Loucy (cell line): Measurements from ENCODE around the gene CAP2.

Experiments
- CTCF ChIP-seq: fragments of 200-600 bp; sonication (generic); conservative IDR thresholded peaks from 2 replicates; pipeline ENCODE4 v1.5.1; 2014; ENCODE audit warnings: mild to moderate bottlenecking, antibody characterized with exemption, low read length
- EZH2phosphoT487 ChIP-seq: fragments of 200-600 bp; IDR thresholded peaks from 2 replicates; pipeline ENCODE4 v1.6.1; 2018; ENCODE audit warnings: antibody characterized with exemption, mild to moderate bottlenecking, moderate library complexity, borderline replicate concordance

GRCh38 chr6:17480476-17480875 lies 87.1 kb downstream of the CAP2 start:
- no peak for TF ChIP-seq CTCF
- TF ChIP-seq EZH2phosphoT487: no peak
